ENCODE results near the gene TTC36.

The TTC36 gene

DNA sequence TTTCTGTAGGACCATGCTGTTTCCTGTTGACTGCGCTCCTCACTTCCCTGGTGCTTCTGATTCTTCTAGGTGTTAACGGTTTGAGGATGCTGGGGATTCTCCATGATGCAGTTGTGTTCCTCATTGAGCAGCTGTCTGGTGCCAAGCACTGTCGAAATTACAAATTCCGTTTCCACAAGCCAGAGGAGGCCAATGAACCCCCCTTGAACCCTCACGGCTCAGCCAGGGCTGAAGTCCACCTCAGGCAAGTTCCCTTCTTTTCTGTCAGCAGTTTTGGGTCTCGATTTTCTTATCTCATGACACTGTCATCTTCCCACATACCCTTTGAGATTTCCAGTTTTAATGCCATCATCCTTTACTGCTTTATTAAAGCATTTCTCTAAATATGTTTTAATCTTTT lies 7.7 kb upstream of the TTC36 start:
- no peaks in the 10 kb centered on the region for H3K36me3 ChIP-seq (ENCODE audit: control insufficient read depth, insufficient read depth, low read length)
- H3K4me1 ChIP-seq = no peaks in the 10 kb centered on the region
- no peaks in the 10 kb centered on the region for H3K9me3 ChIP-seq (ENCODE audit: control insufficient read depth, low read length)
- TF ChIP-seq, protein P1, sequence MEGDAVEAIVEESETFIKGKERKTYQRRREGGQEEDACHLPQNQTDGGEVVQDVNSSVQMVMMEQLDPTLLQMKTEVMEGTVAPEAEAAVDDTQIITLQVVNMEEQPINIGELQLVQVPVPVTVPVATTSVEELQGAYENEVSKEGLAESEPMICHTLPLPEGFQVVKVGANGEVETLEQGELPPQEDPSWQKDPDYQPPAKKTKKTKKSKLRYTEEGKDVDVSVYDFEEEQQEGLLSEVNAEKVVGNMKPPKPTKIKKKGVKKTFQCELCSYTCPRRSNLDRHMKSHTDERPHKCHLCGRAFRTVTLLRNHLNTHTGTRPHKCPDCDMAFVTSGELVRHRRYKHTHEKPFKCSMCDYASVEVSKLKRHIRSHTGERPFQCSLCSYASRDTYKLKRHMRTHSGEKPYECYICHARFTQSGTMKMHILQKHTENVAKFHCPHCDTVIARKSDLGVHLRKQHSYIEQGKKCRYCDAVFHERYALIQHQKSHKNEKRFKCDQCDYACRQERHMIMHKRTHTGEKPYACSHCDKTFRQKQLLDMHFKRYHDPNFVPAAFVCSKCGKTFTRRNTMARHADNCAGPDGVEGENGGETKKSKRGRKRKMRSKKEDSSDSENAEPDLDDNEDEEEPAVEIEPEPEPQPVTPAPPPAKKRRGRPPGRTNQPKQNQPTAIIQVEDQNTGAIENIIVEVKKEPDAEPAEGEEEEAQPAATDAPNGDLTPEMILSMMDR (IDR thresholded peaks at IDR 0.05) = no peak
- no peak overlapping the region for H3K27ac ChIP-seq
- no peak overlapping the region for H3K4me3 ChIP-seq (ENCODE audit: low read depth, low read length)
- no peaks in the 10 kb centered on the region for H3K27me3 ChIP-seq (ENCODE audit: control insufficient read depth, insufficient read depth, low read length)
- H2AFZ ChIP-seq = no peak overlapping the region
- H3K4me2 ChIP-seq (ENCODE audit: low read length) = no peak overlapping the region
- H3K9ac ChIP-seq = no peak overlapping the region
- H3K79me2 ChIP-seq = no peaks in the 10 kb centered on the region

DNA sequence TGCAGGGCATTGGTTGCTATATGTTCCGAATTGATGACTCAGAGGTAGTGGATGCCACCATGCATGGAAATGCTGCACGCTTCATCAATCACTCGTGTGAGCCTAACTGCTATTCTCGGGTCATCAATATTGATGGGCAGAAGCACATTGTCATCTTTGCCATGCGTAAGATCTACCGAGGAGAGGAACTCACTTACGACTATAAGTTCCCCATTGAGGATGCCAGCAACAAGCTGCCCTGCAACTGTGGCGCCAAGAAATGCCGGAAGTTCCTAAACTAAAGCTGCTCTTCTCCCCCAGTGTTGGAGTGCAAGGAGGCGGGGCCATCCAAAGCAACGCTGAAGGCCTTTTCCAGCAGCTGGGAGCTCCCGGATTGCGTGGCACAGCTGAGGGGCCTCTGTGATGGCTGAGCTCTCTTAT lies 5.4 kb upstream of the TTC36 start:
- H3K9ac ChIP-seq = no peak overlapping the region
- H2AFZ ChIP-seq = no peak overlapping the region
- H3K9me3 ChIP-seq (ENCODE audit: control insufficient read depth, low read length) = no peaks in the 10 kb centered on the region
- H3K79me2 ChIP-seq = no peaks in the 10 kb centered on the region
- TF ChIP-seq, protein P1 (IDR thresholded peaks at IDR 0.05) = no peak
- H3K27me3 ChIP-seq (ENCODE audit: control insufficient read depth, insufficient read depth, low read length) = no peaks in the 10 kb centered on the region
- no peaks in the 10 kb centered on the region for H3K36me3 ChIP-seq (ENCODE audit: control insufficient read depth, insufficient read depth, low read length)
- no peak overlapping the region for H3K4me2 ChIP-seq (ENCODE audit: low read length)
- no peaks in the 10 kb centered on the region for H3K4me1 ChIP-seq
- no peak overlapping the region for H3K27ac ChIP-seq
- no peak overlapping the region for H3K4me3 ChIP-seq (ENCODE audit: low read depth, low read length)

DNA sequence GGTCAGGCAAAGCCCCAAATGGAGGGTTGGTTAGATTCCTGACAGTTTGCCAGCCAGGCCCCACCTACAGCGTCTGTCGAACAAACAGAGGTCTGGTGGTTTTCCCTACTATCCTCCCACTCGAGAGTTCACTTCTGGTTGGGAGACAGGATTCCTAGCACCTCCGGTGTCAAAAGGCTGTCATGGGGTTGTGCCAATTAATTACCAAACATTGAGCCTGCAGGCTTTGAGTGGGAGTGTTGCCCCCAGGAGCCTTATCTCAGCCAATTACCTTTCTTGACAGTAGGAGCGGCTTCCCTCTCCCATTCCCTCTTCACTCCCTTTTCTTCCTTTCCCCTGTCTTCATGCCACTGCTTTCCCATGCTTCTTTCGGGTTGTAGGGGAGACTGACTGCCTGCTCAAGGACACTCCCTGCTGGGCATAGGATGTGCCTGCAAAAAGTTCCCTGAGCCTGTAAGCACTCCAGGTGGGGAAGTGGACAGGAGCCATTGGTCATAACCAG lies 4.7 kb upstream of the TTC36 start:
- H3K79me2 ChIP-seq = no peaks in the 10 kb centered on the region
- H3K4me3 ChIP-seq (ENCODE audit: low read depth, low read length) = no peak overlapping the region
- H3K4me2 ChIP-seq (ENCODE audit: low read length) = no peak overlapping the region
- H3K36me3 ChIP-seq (ENCODE audit: control insufficient read depth, insufficient read depth, low read length) = no peaks in the 10 kb centered on the region
- H2AFZ ChIP-seq = no peak overlapping the region
- H3K27ac ChIP-seq = no peak overlapping the region
- peaks cover 2% of the 10 kb centered on the region for H3K4me1 ChIP-seq
- H3K27me3 ChIP-seq (ENCODE audit: control insufficient read depth, insufficient read depth, low read length) = no peaks in the 10 kb centered on the region
- H3K9me3 ChIP-seq (ENCODE audit: control insufficient read depth, low read length) = no peaks in the 10 kb centered on the region
- TF ChIP-seq, protein P1 (IDR thresholded peaks at IDR 0.05) = peak; percentile 6
- H3K9ac ChIP-seq = no peak overlapping the region

DNA sequence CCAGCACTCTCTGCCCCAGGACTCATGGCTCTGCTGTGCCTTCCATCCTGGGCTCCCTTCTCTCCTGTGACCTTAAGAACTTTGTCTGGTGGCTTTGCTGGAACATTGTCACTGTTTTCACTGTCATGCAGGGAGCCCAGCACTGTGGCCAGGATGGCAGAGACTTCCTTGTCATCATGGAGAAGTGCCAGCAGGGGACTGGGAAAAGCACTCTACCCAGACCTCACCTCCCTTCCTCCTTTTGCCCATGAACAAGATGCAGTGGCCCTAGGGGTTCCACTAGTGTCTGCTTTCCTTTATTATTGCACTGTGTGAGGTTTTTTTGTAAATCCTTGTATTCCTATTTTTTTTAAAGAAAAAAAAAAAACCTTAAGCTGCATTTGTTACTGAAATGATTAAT lies 2.9 kb upstream of the TTC36 start:
- TF ChIP-seq, protein P1 (IDR thresholded peaks at IDR 0.05) = no peak
- no peaks in the 10 kb centered on the region for H3K9me3 ChIP-seq (ENCODE audit: control insufficient read depth, low read length)
- no peak overlapping the region for H3K27ac ChIP-seq
- peaks cover 4% of the 10 kb centered on the region for H3K4me1 ChIP-seq
- H3K4me2 ChIP-seq (ENCODE audit: low read length) = no peak overlapping the region
- H3K9ac ChIP-seq = no peak overlapping the region
- no peak overlapping the region for H2AFZ ChIP-seq
- H3K36me3 ChIP-seq (ENCODE audit: control insufficient read depth, insufficient read depth, low read length) = no peaks in the 10 kb centered on the region
- H3K4me3 ChIP-seq (ENCODE audit: low read depth, low read length) = no peak overlapping the region
- no peaks in the 10 kb centered on the region for H3K79me2 ChIP-seq
- no peaks in the 10 kb centered on the region for H3K27me3 ChIP-seq (ENCODE audit: control insufficient read depth, insufficient read depth, low read length)

DNA sequence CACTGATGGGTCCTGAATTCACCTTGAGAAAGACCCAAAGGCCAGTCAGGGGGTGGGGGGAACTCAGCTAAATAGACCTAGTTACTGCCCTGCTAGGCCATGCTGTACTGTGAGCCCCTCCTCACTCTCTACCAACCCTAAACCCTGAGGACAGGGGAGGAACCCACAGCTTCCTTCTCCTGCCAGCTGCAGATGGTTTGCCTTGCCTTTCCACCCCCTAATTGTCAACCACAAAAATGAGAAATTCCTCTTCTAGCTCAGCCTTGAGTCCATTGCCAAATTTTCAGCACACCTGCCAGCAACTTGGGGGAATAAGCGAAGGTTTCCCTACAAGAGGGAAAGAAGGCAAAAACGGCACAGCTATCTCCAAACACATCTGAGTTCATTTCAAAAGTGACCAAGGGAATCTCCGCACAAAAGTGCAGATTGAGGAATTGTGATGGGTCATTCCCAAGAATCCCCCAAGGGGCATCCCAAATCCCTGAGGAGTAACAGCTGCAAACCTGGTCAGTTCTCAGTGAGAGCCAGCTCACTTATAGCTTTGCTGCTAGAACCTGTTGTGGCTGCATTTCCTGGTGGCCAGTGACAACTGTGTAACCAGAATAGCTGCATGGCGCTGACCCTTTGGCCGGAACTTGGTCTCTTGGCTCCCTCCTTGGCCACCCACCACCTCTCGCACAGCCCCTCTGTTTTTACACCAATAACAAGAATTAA lies 2.4 kb upstream of the TTC36 start:
- Histone ChIP-seq H3K4me2 (ENCODE audit: low read length) (no peak overlapping the region), H2AFZ (no peak overlapping the region), H3K27ac (no peak overlapping the region), H3K27me3 (ENCODE audit: control insufficient read depth, insufficient read depth, low read length) (no peaks in the 10 kb centered on the region), H3K9me3 (ENCODE audit: control insufficient read depth, low read length) (no peaks in the 10 kb centered on the region), H3K4me3 (ENCODE audit: low read depth, low read length) (no peak overlapping the region), H3K79me2 (no peaks in the 10 kb centered on the region), H3K9ac (no peak overlapping the region), H3K4me1 (peaks cover 7% of the 10 kb centered on the region), H3K36me3 (ENCODE audit: control insufficient read depth, insufficient read depth, low read length) (no peaks in the 10 kb centered on the region)
- TF ChIP-seq, protein P1 (IDR thresholded peaks at IDR 0.05) = no peak
